Activated CD8-positive, alpha-beta memory T cell treated with anti-CD3 and anti-CD28 coated beads, Interleukin-2, amount 50 U/mL, for 4 hours (primary cell): ENCODE results near the gene MOB3B.

Experiments used
- DNase-seq: peaks from one replicate; pipeline ENCODE4 v3.0.0-alpha.2; 2020

The MOB3B gene

DNA sequence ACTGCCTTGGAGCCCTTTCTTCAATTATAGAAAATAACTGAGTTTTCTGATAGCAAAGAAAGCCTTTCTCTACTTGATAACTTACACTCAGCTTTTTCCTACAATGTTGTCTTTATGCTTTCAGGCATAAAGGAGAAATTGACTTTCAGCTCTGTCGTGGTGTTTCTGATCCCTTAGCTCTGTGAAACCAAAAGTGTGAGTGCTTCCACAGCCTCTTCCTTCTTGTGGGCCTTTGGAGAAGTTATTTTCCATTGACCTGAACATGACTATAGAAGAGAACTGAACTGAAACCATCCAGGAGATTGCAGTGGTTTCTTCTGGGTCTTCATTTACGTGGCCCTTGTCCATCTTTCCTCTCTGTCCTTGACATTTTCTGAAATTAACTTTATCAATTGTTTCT is 173.2 kb downstream of the MOB3B start:
- no peak for DNase-seq

DNA sequence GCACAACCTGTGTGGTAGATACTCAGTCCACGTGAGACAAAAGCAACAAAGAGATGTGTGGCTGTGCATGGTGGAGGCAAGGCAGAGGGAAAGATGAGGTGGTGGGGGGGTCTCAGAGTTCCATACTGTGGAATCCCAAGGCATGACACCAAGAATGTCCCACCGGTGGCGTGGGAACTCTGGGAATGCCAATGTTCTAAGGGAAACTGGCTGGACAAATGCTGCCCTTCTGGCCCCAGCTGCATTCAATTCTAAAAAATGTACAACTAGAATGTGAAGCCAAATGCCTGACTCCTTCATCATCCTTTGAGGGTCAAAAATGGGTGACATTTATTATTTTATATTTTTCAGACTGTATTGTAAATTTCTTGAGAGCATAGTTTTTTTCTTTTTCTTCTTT is 174.4 kb downstream of the MOB3B start:
- DNase-seq, result no peak

DNA sequence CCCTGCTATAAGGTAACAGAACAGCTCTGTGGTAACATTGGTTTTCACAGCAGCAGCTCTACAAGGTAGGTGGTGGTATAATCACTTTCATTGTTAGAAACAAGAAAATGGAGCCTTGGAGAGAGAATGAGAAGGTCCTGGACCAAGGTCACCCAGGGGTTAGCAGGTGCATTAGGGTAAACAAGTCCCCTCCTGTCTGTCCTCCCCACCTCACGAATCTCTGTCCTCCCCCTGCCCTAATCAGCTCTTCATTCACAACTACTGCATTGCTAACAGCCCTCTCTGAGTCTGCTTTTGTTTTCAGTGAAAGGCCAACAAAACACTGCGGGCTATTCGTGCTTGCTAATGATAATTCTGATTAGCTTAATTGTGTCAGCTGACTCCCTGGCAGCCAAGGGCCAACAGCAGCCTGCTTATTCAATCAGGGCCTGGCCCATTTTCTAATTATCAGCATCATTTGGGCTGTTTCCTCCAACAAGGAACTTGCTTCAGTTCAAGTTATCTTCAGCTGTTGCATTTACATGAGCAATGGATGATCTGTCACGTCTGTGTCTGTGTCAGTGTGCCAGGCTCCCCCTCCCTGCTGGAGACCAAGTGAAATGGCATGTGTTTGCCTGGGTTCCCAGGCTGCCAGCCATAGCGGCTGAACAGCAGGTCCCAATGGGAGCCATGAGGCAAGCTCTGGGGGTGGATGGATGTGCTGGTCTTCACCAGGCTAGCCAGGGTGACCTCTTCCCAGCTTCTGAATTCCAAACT is 176.0 kb downstream of the MOB3B start:
- no peak for DNase-seq

DNA sequence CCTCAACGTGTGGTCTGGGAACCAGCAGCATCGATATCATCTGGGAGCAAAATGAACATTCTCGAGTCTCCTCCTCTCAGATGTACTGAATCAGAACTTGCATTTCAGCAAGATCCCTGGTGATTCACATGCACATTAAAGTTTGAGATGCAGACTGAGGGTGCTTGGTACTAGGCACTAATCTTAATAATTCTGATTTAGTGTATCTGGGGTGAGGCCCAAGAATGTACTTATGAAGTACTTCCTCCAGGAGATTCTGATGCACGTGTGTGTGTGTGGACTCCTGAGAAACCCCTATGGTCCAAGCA is 176.5 kb downstream of the MOB3B start:
- no peak for DNase-seq

DNA sequence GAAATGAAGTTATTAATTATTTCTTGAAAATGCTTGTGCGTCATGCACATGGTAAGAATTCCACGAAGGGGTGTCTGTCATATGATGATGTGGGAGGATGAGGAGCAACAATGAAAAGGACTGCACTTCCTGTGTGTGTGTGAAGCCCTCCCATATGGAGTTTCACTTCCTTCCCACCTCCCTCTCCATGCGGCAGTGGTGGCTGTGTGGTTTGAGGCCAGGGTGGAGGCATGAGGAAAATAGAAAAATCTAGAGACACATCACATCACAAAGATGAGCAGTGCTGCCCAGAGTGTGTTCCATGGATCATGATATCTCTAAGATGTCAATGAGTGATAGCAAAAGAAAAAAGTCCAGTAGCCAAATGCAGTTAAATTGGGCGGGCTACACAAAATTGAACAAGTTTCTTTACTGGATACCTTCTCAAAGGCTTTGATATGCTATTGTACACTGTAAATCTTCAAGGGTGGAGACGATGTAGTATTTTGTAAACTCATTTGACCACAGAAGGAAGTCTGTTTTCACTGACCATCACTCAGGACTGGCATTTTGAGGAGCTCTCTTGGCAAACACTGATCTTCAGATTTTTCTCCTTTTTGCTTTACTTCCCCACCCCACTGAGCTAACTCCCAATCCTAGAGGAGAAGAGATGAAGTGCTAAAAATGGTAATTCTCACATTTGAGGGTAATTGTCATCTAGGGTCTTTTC is 177.0 kb downstream of the MOB3B start:
- no peak for DNase-seq

DNA sequence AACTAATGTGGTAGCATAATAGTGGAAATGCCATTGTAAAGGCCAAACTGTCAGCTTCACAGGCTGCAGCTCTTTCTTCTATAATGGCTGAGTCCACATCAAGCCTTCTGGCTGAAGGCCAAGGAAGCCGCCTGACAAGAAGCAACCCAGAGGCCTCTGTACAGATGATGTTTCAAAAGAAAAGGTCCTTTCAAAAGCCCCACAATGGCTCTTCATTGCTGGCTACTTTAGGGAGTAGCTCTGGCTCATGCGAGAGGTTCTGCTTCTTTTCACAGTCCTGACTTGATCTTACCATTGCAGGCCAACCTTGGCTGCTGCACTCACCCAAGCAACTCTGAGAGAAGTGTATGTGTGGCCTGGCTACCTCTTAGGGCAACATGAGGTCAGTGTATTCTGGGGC is 178.2 kb downstream of the MOB3B start:
- DNase-seq, result no peak

DNA sequence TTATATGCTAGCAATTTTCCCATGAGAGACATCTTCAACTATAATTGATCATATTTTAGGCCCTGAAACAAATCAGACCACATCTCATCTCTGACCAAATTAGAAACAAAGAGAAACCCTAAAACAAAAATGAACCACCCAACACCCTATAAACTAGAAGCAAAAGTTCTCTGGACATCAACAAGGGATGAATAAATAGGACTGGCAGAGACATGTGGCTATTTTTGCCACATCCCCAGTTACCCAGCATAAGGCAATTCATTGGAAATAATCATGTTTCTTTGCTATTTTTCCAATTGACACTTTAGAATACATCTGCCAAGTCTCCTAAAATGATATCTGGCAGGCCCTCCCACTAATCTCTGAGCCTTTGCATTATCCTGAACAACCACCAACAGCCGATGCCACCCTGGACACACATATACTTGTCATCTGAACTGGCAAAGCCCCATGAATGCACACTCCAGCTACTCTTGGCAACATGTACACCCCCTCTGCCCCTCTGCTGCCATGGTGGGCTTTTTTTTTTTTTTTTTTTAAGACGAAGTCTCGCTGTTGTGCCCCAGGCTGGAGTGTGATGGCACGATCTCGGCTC is 179.1 kb downstream of the MOB3B start:
- no peak for DNase-seq

DNA sequence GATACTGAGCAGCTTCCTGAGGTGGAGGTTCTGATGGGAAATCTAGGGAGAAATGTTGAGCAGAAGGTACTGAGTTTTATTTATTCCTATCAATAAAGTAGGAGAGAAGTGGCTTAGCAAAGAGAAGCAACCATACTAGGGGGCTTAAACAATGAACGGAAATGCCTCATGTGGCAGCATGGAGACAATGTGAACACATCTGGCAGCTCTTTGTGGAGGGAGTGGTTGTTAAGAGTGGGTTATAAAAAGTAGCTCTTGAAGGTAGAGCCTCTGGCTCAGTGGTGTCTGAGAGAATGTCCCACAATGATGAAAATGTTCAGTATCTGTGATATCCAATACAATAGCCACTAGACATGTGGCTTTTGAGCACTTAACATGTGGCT is 179.9 kb downstream of the MOB3B start:
- no peak for DNase-seq

DNA sequence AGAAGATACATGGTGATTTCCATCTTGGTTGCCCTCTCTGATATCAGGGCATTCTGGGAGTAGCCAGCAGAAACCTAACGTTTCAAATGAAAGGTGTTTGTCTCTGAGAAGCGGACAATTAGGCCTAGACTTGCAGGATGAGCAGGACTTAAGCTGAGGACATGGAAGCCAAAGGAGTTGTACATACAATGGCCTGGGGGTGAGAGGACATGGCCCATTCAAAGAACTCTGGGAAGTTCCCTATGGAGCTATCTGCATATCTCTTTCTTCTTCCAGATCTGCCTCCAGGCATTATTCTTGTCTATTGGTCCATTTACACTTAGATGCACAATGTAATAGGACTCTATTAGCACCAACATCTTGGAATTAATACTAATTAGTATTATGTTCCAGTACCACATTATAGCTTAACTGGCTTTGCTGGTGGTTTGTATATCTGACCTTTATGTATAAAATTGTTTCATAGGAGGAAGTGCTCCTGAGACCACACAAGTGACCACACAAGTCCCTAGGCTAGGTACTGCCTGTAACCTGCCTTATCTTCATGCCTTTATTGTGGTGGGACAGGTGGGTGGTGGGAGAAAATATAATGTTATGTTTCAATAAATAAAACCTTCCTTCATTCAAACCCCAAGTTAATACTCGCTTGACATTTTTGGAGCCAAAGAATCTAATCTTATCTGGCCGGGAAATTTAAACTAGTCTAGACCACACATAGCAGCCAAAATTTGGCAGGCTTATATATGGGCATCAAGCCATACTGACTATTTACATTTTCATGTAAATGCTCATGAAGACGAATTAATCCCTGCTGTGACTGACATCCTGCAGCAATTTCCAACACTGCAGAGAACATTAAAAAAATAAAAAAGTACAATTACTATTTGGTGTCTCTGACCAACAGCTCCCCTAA is 180.6 kb downstream of the MOB3B start:
- no peak for DNase-seq

DNA sequence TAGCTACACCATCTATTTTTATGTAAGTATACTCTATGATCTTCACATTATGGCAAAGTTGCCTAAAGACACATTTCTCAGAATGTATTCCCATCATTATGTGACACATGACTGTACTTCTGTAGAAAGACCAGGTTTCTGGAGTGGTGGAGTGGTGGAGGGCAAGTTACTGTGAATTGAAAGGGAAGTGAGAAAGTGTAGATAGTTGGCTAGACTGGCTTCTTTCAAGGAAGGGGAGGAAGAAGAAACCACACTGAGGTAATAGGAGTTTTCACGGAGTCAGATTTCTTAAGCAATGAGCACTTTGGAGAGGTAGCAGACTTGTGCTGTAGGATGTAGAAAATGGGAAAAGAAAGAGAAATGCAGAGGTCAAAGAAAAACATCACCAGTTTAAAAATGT is 181.7 kb downstream of the MOB3B start:
- DNase-seq, result no peak

DNA sequence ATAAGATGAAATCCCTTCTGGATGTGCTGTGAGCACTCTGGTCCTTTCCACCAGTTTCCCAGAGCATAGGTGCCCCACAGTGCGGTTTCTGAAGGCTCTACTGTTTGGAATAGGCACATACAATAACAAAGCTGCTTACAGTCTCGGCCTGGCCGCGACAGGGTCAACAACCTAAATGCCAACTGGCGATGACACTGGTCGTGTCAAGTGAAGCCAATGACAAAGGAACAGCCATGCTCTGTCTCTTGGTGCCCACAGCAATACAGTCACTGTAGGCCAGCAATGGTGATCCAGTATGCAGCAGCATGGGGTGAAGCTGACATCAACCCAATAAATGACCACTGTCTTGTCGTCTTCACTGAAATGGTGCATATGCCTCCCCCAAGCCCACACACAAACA is 184.8 kb downstream of the MOB3B start:
- no peak for DNase-seq

DNA sequence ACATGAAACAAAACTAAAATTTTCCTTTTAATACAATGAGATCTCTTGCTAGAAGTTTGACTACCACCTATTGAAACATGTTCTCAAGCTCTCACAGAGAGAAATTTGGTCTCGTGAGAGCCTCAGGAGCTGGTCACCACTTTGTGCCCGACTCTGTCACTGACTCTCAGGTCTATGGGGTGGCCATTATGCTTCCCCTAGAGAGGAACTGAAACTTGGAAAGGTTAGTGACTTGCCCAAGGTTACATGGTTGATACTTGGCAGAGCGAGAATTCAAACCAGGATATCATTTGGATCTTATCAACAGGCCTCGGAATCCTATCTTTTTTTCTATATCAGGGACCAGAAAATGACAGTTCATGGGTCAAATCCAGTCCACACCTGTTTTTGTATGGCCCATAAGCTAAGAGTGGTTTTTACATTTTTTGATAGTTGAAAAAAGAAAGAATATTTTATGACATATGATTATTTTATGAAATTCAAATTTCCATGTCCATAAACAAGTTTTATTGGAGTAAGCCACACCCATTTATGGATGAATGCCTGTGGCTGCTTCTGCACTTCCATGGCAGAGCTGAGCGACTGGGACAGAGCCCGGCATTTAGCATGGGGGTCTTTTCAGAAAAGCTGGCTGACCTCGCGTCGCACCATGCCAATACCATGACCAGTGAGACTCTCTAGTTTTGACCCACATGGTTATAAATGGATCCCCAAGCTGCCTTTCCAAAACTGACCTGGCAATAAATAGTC is 187.9 kb downstream of the MOB3B start:
- DNase-seq, result no peak

DNA sequence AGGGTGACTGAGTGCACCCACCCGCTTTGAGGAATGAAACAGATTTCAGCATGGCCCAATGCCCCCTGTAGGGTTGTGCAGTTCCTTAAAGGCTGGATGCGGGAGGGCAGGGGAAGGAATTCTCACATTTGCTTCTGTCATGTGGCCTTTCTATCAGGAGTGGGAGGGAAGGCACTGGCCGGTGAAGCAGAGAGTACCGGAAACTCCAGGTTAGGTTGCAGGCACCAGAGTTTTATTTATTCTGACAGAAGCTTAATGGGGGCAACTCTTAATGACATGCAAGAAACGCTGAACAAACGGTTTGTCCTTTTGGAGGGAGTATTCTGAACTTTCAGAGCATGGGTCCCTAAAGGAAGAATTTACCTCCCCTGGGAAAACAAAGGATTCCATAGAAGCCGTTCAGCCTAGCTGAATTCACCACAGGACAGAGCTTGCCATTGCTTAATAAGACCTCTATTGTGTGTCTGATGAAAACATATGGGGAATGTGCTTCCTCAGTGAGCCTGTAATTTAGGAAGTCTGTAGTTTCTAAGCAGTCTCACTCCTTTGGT is 188.6 kb downstream of the MOB3B start:
- no peak for DNase-seq

DNA sequence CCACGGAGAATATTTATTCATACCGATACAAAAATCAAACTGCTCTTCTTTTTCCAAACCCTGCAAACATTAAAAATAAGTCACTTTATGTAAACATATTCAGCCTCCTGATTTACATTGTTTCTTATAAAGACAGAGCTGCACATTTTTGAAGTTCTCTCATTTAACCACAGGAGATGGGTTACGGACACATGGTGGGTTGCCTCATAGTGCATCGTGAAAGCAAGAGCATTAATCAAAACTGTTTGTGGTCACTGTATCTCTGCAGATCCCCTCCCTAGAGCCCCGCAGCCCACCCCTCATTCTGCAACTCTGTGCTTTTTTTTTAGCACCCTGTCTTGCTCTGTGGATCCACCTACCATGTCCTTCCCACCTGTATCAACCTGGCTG is 189.3 kb downstream of the MOB3B start:
- DNase-seq, result no peak

DNA sequence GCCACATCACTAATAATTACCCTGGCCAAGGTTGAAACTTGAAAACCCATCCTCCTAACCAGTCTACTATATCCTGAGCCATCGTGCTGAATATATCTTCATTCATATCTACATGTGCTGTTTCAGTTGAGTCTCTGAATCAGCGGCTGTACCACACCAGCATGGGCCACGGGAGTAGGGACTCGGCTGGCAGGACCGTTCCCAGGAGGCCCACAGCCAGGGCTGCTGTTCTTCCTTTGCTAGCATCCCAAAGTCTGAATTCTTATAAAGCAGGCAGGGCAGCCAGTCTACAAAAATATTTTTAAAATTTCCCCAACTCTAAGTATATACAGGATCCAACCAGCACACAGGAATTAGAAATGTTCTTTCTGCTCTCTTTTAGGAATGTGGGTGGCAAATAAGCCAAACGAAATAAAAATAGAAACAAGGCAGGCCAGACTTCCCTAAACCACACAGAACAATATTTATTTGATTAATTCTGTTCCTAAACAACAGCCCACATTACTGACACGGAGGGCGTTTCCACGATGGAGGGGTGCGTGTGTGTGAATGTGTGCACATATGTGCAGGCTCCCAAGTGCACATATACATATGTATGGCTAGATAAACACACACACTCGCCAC is 189.8 kb downstream of the MOB3B start:
- no peak for DNase-seq

DNA sequence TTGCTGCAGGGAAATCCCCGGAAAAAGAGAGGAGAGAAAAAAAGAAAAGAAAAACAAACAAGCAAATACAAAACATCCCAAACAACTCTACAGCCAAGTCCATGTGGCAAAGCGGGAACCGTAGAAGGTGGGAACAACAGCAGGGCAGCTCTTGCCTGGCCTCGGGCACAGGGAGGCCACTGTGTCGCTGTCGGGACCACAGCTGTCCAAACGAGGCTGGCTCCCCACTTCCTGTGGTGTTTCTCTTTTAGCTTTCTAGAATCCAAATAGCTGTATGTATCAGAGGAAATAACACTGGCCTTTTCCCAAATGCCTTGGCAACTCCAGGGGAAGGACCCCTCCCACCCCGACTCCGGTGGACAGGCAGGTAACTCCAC is 191.1 kb downstream of the MOB3B start:
- no peak for DNase-seq

DNA sequence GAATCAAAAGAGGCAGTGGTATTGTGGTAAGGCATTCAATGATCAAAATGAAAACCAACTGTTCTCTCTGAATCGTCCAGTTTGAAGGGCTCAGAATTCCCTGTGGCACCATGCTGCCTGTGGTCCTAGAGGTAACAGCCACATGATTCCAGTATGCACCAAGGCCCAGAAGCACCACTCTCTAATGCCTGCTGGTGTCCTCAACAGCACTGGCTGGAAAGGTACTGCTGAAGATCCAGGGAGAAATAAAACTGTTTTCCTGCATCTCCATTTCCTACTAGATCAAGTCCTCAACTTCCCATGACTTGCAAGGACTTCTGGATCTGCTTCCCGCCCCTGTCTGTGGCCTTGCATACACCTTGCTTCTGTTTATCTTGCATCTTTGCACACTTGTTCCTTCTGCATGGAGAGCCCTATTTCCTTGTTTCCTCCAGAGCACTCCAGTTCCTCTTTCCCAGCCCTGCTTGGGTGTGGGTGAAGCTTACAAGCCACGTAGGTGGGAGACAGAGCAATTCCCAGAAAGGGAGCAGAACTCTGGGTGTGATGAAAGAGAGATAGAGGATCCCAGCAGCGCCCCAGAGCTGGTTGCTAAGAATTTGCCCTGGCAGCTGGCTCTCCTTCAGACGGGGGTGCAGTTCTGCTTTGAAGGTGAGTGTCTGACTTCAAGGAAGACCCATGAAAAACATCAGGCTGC is 191.6 kb downstream of the MOB3B start:
- no peak for DNase-seq

DNA sequence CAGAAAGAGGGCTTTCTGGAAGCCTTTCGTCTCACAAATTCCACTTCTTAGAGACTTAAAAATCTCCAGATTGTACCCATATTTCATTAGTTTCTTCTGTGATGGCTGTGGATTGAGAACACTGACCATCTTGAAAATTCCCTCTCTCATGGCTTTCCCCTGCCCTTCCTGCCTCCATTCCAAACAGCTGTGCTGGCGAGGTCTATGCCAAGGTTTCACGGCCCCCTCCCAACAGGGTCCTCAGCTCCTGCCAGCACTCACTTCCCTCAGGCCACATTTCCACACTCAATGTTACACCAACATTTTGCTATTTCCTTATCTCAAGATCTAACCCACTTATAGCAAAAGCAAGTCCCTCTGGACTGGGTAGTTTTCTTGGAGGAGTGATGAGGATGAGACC is 192.4 kb downstream of the MOB3B start:
- DNase-seq, result no peak

DNA sequence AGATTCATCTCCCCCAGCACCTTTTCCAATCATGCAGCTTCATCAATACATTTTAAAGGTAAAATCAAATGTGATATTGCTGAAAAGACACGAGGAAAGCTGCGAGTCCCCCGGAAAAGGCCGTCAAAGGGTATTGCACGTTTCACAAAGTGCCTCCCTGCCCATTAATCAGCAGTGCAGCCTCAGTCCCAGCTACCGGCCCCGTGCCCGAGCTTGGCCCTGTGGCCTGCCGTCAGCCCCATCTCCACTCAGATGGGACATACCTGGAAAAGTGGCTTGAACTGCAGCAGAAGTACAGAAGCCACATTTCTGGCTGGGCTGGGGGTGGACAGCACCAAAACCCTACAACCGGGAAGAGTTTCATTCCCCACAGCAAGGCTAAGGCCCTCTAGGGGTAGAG is 192.8 kb downstream of the MOB3B start:
- DNase-seq, result no peak

DNA sequence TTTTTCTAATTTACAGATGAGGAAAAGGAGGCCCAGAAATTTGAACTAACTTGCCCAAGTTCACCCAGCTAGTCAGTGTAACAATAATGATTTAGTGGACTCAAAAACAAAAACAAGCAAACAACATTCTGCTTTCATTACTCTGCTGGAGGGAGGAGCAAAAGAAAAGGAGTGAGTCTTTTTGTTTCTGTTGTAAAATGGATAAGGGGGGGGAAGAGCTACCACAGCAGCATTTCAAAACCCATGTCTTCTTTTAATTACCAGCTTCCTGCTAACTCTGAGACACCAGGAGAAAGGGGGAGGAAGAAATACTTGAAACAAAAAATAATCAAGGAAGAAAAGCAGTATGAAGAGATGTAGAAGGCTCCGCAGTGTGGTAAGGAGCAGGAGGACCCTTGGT is 193.5 kb downstream of the MOB3B start:
- DNase-seq, result no peak

DNA sequence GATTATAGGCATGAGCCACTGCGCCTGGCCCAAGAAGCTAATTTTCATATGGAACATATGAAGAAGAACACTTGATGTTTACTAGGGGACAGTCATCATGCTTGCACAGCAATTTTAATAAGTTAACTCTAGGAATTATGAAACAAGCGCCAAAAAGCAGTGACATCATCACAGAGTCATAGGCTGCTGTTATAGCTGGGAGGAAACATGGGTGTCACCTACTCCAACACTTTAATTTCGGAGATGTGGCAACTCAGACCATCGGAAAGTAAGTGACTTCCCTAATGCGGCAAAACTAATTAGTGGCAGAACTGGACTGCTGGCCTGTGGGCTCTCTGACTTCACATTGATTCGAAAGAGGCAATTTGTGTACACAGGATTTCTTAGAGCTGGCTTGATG is 194.5 kb downstream of the MOB3B start:
- DNase-seq, result no peak
